HG03571 (cell line): ENCODE data around the gene NFASC.

ENCODE experiments used
- ATAC-seq: cut with Tn5 transposase; IDR thresholded peaks from one replicate; pipeline ENCODE4 v1.9.1; 2021; ENCODE audit not compliant: unreplicated experiment

NFASC gene

DNA sequence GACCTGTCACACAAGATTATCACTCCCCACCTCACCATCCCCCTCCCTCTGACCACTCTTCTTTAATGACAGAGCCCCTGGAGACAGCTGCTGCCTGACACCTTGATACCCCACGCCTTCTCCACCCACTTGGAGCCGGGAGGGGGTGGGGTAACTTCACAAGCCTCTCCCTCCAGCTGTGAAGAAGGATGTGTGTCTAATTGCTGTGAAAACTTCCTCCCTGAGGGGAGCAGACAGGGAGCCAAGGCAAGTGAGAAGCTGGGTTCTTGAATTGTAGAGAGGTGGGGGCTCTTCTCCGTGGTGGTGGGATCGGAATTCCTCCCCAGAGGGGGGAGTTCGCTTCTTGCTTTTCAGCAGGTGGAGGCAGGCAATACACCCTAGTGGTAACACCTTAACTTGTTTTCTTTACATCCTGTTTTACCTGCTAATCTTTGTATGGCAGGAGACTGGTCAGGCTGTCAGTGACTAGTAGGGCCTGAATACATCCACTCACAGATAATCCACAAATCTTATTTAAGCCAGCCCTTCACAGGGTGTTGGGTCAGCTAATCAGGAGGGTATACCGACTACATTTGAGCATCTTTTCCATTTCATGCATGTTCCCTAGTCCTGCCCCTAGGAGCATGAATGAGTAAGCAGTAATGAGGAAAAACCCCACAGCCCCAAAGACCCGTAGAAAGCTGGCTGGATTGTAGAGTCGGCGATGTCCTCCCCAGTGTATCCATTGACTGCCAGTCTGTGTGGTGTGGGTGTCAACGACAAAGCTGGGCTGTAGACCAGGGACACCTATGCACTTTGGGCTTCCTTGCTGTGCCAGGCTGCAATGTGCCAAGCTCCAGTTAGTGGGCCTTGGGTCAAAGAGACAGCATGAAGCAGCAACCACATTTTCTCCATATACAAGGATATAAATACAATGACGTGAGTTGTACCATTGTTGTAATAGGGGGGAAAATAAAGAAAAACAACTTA lies 57.3 kb downstream of the NFASC start:
- no peak for ATAC-seq

DNA sequence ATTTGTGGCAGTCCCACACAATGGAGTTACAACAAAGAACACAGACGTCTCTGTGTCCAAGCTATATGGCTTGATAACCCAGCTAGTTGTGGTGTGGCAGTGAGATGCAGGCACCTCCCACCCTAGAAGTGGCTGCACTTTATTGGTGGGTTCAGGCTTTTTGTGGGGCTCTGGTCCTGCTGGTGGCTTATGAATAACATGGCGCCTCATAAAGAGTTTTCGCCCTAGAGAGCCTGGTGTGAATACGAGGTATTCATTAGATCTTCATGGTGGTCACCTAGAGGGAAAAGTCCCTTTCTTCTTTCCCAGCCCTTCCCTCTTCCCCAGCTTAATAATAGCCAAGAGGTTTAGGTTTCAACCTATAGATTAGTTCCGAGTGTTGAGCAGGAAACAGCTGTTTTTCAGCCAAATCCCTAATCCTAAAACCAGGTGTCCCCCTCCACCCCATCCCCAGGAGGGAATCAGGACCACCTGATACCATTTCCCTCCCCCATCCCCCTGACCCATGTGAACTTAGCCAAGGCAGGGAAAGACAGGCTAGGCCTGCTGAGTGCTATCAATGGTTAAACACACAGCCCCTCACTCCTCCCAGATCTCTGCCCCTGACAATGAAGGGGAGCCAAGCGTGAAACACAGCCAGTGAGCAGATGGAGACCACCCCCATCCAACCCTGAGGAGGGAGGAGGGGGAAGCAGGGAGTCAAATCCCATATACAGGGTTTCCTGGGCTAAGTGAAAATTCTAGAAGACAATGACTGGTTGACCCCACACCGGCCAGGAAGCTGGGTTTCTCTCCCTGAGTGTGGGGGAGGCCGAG lies 58.2 kb downstream of the NFASC start:
- no peak for ATAC-seq

DNA sequence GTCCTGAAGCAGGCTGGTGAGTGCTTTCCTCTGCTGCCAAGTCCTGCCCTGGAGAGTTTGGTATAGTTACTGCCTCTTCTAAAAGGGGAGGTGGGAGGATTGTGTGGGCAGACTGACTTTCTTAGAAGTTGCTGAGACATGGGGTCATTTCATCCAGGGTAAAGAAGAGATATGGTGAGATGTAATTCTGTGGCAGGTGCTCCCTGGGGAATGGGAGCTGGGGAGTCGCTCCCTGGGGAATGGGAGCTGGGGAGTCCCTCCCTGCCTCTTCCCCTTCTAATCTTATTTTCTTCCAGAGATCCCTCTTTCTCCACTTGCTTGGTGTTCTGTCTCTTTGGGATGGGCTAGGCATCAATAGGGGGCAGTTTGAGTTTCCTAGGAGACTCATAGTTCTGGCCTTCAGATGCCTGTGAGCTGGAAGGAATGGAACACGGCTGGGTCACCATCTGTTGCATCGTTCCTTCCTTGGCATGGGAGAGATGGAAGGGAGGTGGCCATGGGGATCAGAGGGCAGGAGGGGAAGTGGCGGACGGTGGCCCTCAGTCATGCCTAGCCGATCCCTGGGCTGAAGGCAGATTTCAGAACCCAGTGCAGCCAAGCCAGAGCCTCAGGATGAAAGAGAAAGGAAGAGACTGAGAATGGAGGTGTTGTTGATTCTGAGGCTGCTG lies 59.0 kb downstream of the NFASC start:
- no peak for ATAC-seq

GRCh38 chr1:204930155-204930523 lies 59.5 kb downstream of the NFASC start:
- no peak for ATAC-seq

GRCh38 chr1:204931313-204931712 lies 60.7 kb downstream of the NFASC start:
- ATAC-seq: no peak

GRCh38 chr1:204931768-204932572 lies 61.3 kb downstream of the NFASC start:
- ATAC-seq: no peak

GRCh38 chr1:204932573-204932909 lies 61.9 kb downstream of the NFASC start:
- ATAC-seq: no peak

DNA sequence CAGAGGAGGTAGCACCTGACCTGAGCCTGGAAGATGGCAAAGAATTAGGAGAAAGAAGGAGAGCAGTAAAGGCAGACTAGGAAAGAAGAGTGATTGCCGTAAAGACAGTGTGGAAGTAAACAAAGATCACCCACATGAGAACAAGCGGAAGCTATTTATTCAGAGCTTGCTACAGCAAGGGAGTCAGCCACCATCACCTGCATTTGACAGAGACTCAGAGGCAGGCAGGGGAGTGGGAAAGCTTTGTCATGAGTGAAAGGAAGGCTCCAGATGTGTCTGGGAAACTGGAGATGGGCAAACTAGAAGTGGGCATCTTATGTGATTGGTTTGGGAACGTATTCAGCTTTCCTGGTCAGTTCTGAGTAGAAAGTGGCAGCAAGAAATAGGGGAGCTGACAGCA lies 64.5 kb downstream of the NFASC start:
- ATAC-seq: no peak

DNA sequence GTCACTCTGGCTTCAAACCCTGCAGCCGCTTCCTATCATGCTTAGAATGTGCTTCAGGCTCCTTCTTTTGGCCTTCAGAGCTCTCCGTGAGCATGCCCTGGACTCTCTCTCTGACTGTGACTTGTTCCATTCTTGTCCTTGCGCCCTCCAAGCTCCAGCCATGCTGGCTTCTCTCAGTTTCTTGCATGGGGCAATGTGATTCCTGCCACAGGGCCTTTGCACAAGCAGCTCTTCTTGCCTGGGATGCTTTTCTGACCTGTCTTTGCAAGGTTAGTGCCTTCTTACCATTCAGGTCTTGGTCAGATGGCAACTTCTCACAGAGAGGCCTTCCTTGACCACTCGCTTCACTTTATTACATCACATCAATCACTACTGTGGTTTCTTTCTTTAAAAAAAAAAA lies 66.1 kb downstream of the NFASC start:
- no peak for ATAC-seq

DNA sequence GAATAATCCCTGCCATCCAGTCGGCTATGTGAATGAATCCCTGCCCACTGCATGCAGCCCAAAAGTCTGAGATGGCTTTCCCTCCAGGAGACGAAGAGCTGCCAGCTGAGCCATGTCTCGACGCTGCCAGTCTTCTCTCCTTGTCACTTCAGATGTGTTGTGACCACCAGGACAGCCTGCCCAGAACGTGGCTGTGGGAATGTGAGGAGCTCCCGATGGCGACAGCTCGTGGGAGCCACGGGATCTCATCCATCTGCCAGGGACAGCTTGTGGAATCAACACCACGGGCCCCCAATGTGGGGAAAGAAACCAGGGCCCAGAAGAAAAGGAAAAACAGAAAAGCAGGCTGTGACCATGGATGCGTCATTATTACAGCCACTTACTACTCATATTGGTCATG lies 67.2 kb downstream of the NFASC start:
- ATAC-seq: no peak

- ATAC-seq: no peak
Observed at GRCh38 chr1:204940591-204940990, 69.9 kb downstream of the NFASC start.

- no peak for ATAC-seq
Observed at GRCh38 chr1:204941421-204942338, 71.0 kb downstream of the NFASC start.

DNA sequence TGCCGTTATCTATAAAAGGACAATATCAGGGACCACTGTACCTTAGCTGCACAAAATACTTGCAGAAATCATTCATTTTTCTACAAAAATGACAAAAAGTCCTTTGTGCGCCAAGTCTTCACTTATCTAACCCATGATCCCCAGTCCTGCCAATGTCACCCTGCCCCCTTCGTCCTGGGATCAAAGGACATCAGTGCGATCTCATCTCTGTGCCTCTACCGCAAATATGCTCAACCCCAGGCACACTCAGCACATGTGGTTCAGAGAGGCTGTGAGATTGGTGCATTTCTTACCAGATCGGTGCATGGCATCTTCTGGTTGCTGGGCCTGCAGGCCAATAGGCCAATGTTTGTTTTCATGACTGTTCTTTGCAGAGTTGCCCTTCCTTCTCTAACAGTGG lies 72.8 kb downstream of the NFASC start:
- no peak for ATAC-seq

GRCh38 chr1:204944662-204945061 lies 74.0 kb downstream of the NFASC start:
- ATAC-seq: no peak

DNA sequence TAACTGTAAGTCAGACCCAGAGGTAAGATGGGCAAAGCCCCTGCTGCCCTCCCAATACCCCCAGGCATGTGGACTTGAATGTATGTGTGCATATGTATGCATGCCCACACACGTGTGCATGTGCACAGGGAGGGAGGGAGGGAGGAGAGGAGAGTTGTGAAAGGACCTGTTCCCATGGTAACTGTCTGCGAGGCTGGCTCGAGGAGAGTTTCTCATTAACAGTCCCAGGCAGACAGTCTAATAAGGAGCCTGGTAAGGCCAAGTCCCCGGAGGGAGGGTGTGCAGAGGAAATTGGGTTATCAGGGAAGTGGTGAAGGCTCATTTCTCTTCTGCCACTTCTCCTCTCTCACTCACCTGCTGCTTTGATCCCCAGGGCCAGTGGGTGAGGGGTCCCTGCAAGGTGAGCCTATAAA lies 74.9 kb downstream of the NFASC start:
- ATAC-seq: no peak

- ATAC-seq: no peak
Observed at GRCh38 chr1:204946640-204947039, 76.0 kb downstream of the NFASC start.

- ATAC-seq: no peak
Observed at GRCh38 chr1:204947338-204947737, 76.7 kb downstream of the NFASC start.

GRCh38 chr1:204947747-204948146 lies 77.1 kb downstream of the NFASC start:
- no peak for ATAC-seq

GRCh38 chr1:204950353-204951001 lies 79.8 kb downstream of the NFASC start:
- no peak for ATAC-seq
